HEK293 (cell line): ENCODE measurements around the gene PAK3.

Source experiments
- CTCF ChIA-PET: fragments of 350-600 bp; formaldehyde crosslinking; extraction: SDS; loops from one replicate; lab custom pipeline; 2021; ENCODE audit warnings: antibody characterized with exemption; lab: Yijun Ruan, JAX
- POLR2A ChIA-PET: fragments of 300-600 bp; formaldehyde crosslinking; extraction: SDS; loops from one replicate; lab custom pipeline; 2020; ENCODE audit warnings: antibody characterized with exemption, inconsistent platforms; lab: Yijun Ruan, JAX
- H3K27ac ChIP-seq: fragments of 200-500 bp; sonication (Bioruptor generic); 2 replicates; pipeline ENCODE4 v1.5.1; 2014; ENCODE audit warnings: low read depth, low read length, control low read depth, inconsistent platforms; ENCODE audit errors: extremely low read depth
- H3K36me3 ChIP-seq, 2 experiments: fragments of 200-500 bp in 1 of 2; sonication (Bioruptor generic) in 1 of 2; 1 replicate in 1 of 2; 2 replicates in 1 of 2; pipeline ENCODE4 v1.5.1; 2014 to 2017; ENCODE audit warnings: inconsistent platforms in 2 of 2, low read length in 2 of 2; ENCODE audit not compliant: control insufficient read depth in 2 of 2, insufficient read depth in 1 of 2
- H3K4me1 ChIP-seq: fragments of 200-500 bp; sonication (Bioruptor generic); 2 replicates; pipeline ENCODE4 v1.5.1; 2014; ENCODE audit warnings: mild to moderate bottlenecking, low read length, inconsistent platforms; ENCODE audit not compliant: control insufficient read depth, insufficient read depth
- H3K4me3 ChIP-seq: 2 replicates; pipeline ENCODE4 v1.5.1; 2011; ENCODE audit warnings: low read depth, mild to moderate bottlenecking, control low read depth, low read length, moderate library complexity
- H3K9me3 ChIP-seq: fragments of 200-500 bp; sonication (Bioruptor generic); 2 replicates; pipeline ENCODE4 v1.5.1; 2014; ENCODE audit warnings: low read depth, low read length, inconsistent platforms; ENCODE audit not compliant: control insufficient read depth, insufficient read depth
- KLF10 ChIP-seq: fragments of 450-650 bp; IDR thresholded peaks from 2 replicates; pipeline ENCODE4 v1.5.1; 2018; ENCODE audit warnings: missing biosample characterization, mild to moderate bottlenecking, missing genetic modification characterization
- REPIN1 ChIP-seq: fragments of 450-650 bp; formaldehyde crosslinking; IDR thresholded peaks from 2 replicates; pipeline ENCODE4 v1.5.1; 2017; ENCODE audit warnings: missing biosample characterization, missing genetic modification characterization, low read depth
- SCRT2 ChIP-seq: fragments of 450-650 bp; formaldehyde crosslinking; IDR thresholded peaks from 2 replicates; pipeline ENCODE4 v1.5.1; 2016; ENCODE audit warnings: missing biosample characterization, missing genetic modification characterization
- ZNF169 ChIP-seq: fragments of 450-650 bp; formaldehyde crosslinking; IDR thresholded peaks from 2 replicates; pipeline ENCODE4 v1.5.1; 2016; ENCODE audit warnings: missing biosample characterization, missing genetic modification characterization
- ZNF19 ChIP-seq: fragments of 450-650 bp; formaldehyde crosslinking; IDR thresholded peaks from 2 replicates; pipeline ENCODE4; 2016; ENCODE audit warnings: missing biosample characterization, missing genetic modification characterization, low read depth
- ZNF23 ChIP-seq: fragments of 450-650 bp; formaldehyde crosslinking; IDR thresholded peaks from 2 replicates; pipeline ENCODE4 v1.5.1; 2016; ENCODE audit warnings: missing biosample characterization, missing genetic modification characterization, borderline replicate concordance
- ZNF302 ChIP-seq: fragments of 450-650 bp; formaldehyde crosslinking; IDR thresholded peaks from 2 replicates; pipeline ENCODE4 v1.5.1; 2016; ENCODE audit warnings: missing biosample characterization, missing genetic modification characterization, low read depth
- ZNF37A ChIP-seq: fragments of 450-650 bp; IDR thresholded peaks from 2 replicates; pipeline ENCODE4 v1.5.1; 2018; ENCODE audit warnings: missing biosample characterization, missing genetic modification characterization
- ZNF394 ChIP-seq: fragments of 450-650 bp; formaldehyde crosslinking; IDR thresholded peaks from 2 replicates; pipeline ENCODE4 v1.5.1; 2016; ENCODE audit warnings: missing biosample characterization, missing genetic modification characterization, mild to moderate bottlenecking, moderate library complexity, borderline replicate concordance
- ZNF529 ChIP-seq: fragments of 450-650 bp; formaldehyde crosslinking; IDR thresholded peaks from 2 replicates; pipeline ENCODE4 v1.5.1; 2017; ENCODE audit warnings: missing genetic modification characterization, missing biosample characterization; ENCODE audit not compliant: insufficient replicate concordance
- ZNF548 ChIP-seq: fragments of 450-650 bp; formaldehyde crosslinking; IDR thresholded peaks from 2 replicates; pipeline ENCODE4 v1.5.1; 2016; ENCODE audit warnings: missing biosample characterization, missing genetic modification characterization
- ZNF610 ChIP-seq: fragments of 450-650 bp; formaldehyde crosslinking; IDR thresholded peaks from 2 replicates; pipeline ENCODE4 v1.5.1; 2016; ENCODE audit warnings: missing biosample characterization, missing genetic modification characterization, borderline replicate concordance
- ZNF629 ChIP-seq: fragments of 450-650 bp; formaldehyde crosslinking; IDR thresholded peaks from 2 replicates; pipeline ENCODE4 v1.5.1; 2017; ENCODE audit warnings: missing biosample characterization, missing genetic modification characterization
- ZNF670 ChIP-seq: fragments of 450-650 bp; formaldehyde crosslinking; IDR thresholded peaks from 2 replicates; pipeline ENCODE4 v1.5.1; 2016; ENCODE audit warnings: missing biosample characterization, missing genetic modification characterization, low read depth
- ZNF791 ChIP-seq: fragments of 450-650 bp; formaldehyde crosslinking; IDR thresholded peaks from 2 replicates; pipeline ENCODE4 v1.5.1; 2016; ENCODE audit warnings: missing biosample characterization, missing genetic modification characterization
- ZSCAN16 ChIP-seq: fragments of 450-650 bp; formaldehyde crosslinking; IDR thresholded peaks from 2 replicates; pipeline ENCODE4 v1.5.1; 2016; ENCODE audit warnings: missing biosample characterization, missing genetic modification characterization
- TF ChIP-seq, protein P1 (sequence below): fragments of 450-650 bp; formaldehyde crosslinking; IDR thresholded peaks from 2 replicates; pipeline ENCODE4 v1.5.1; 2017; ENCODE audit warnings: missing biosample characterization, missing genetic modification characterization
- TF ChIP-seq, protein P2 (sequence below): fragments of 450-650 bp; formaldehyde crosslinking; IDR thresholded peaks from 2 replicates; pipeline ENCODE4 v1.5.1; 2016; ENCODE audit warnings: missing biosample characterization, missing genetic modification characterization, low read depth
- TF ChIP-seq, protein P3 (sequence below): fragments of 450-650 bp; formaldehyde crosslinking; IDR thresholded peaks from 2 replicates; pipeline ENCODE4 v1.5.1; 2017; ENCODE audit warnings: missing biosample characterization, missing genetic modification characterization
- TF ChIP-seq, protein P4 (sequence below): fragments of 450-650 bp; formaldehyde crosslinking; IDR thresholded peaks from 2 replicates; pipeline ENCODE4 v1.5.1; 2016; ENCODE audit warnings: missing biosample characterization, missing genetic modification characterization, low read depth
- TF ChIP-seq, protein P5 (sequence below): fragments of 450-650 bp; formaldehyde crosslinking; IDR thresholded peaks from 2 replicates; pipeline ENCODE4 v1.5.1; 2016; ENCODE audit warnings: missing biosample characterization, missing genetic modification characterization

The PAK3 gene

DNA sequence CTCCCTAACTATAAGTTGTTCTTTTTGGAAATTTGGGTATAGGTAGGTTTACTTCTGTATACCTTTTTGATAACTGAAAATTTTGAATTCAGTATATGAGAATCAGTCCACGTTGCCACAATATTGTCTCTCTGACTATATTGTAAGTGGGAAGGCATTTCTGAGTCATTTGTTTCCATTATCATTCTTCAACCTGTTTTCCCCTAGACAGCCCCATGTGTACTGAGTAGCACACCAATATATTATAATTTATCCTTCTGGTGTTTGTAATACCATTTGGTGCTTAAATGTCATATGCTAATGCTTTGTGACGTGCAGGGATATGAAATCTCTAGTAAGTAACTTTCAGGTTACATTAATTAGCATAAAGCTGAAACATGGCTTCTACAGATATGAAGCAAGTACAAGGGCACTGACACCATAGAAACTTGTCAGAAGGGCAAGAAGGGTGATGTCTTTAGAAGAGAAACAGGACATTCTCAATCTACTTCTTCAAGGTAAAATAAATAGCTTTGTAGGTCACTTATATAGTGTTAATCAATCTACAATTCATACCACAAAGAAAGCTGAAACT, 27.7 kb downstream of the PAK3 start (continued):
- TF ChIP-seq, protein P1, sequence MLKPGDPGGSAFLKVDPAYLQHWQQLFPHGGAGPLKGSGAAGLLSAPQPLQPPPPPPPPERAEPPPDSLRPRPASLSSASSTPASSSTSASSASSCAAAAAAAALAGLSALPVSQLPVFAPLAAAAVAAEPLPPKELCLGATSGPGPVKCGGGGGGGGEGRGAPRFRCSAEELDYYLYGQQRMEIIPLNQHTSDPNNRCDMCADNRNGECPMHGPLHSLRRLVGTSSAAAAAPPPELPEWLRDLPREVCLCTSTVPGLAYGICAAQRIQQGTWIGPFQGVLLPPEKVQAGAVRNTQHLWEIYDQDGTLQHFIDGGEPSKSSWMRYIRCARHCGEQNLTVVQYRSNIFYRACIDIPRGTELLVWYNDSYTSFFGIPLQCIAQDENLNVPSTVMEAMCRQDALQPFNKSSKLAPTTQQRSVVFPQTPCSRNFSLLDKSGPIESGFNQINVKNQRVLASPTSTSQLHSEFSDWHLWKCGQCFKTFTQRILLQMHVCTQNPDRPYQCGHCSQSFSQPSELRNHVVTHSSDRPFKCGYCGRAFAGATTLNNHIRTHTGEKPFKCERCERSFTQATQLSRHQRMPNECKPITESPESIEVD (tag by site-specific recombination) = no peak

DNA sequence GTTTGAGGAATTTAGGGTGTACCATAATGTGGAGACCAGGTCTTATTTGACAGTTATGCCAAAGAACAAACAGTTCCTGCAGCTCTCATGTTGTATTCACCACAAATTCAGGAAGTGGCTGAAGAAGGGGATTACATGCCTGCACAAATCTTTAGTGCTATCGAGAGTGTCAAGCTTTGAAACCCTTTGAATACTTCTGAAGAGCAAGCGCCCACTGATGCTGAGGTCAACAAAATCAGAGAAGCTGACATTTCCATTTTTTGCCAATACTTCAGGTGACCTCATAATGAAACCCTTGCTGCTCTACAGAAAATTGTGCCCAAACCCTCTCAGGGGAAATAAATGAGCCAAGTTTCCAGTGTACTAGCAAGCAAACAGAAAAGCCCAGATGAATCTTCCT, 28.4 kb downstream of the PAK3 start:
- TF ChIP-seq ZNF529 (tag by site-specific recombination) = no peak
- TF ChIP-seq ZNF19 (tag by site-specific recombination) = no peak
- Histone ChIP-seq H3K4me3 (no peak overlapping the region), H3K9me3 (no peaks in the 10 kb centered on the region), H3K27ac (no peak overlapping the region), H3K4me1 (no peaks in the 10 kb centered on the region), H3K36me3 (peaks cover 0 to 8% of the 10 kb centered on the region in 2 experiments; a peak in 1 of 3 replicates)
- CTCF ChIA-PET = interaction anchor here (0.8 kb wide), 1 partner anchor 13 kb away, joined by 5 read pairs; no protein-coding TSS in a partner anchor
- POLR2A ChIA-PET = no interaction called here

DNA sequence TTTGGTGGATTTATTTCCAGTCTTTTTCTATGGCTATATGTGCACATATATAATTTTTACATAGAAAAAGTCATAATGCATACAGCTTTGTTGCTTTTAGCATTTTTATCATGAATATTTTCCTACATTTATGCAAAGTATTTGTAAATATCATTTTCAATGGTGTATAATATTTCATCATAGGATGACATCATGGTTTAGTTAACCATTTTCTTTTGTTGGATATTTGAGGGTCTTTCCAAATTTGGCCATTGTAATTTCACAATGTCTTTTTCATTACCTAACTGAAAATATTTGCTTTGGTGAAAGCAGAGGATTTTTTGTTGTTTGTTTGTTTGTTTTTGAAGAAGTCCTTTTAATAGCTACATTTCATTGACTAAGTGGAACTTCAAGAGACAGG, 31.0 kb downstream of the PAK3 start:
- Histone ChIP-seq H3K36me3 (peaks cover 0 to 8% of the 10 kb centered on the region in 2 experiments; a peak in 1 of 3 replicates), H3K9me3 (no peaks in the 10 kb centered on the region), H3K27ac (no peak overlapping the region), H3K4me3 (no peak overlapping the region), H3K4me1 (no peaks in the 10 kb centered on the region)
- TF ChIP-seq ZNF670 (tag by site-specific recombination) = no peak
- TF ChIP-seq, protein P2, sequence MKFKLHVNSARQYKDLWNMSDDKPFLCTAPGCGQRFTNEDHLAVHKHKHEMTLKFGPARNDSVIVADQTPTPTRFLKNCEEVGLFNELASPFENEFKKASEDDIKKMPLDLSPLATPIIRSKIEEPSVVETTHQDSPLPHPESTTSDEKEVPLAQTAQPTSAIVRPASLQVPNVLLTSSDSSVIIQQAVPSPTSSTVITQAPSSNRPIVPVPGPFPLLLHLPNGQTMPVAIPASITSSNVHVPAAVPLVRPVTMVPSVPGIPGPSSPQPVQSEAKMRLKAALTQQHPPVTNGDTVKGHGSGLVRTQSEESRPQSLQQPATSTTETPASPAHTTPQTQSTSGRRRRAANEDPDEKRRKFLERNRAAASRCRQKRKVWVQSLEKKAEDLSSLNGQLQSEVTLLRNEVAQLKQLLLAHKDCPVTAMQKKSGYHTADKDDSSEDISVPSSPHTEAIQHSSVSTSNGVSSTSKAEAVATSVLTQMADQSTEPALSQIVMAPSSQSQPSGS = peak; percentile 84
- no peak for TF ChIP-seq REPIN1
- no peak for TF ChIP-seq SCRT2 (tag by site-specific recombination)
- TF ChIP-seq, protein P3, sequence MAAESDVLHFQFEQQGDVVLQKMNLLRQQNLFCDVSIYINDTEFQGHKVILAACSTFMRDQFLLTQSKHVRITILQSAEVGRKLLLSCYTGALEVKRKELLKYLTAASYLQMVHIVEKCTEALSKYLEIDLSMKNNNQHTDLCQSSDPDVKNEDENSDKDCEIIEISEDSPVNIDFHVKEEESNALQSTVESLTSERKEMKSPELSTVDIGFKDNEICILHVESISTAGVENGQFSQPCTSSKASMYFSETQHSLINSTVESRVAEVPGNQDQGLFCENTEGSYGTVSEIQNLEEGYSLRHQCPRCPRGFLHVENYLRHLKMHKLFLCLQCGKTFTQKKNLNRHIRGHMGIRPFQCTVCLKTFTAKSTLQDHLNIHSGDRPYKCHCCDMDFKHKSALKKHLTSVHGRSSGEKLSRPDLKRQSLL = no peak
- CTCF ChIA-PET = interaction anchor here (0.6 to 0.7 kb wide), 2 partner anchors 27 to 280 kb away, joined by 3 read pairs; no protein-coding TSS in a partner anchor
- POLR2A ChIA-PET = no interaction called here

DNA sequence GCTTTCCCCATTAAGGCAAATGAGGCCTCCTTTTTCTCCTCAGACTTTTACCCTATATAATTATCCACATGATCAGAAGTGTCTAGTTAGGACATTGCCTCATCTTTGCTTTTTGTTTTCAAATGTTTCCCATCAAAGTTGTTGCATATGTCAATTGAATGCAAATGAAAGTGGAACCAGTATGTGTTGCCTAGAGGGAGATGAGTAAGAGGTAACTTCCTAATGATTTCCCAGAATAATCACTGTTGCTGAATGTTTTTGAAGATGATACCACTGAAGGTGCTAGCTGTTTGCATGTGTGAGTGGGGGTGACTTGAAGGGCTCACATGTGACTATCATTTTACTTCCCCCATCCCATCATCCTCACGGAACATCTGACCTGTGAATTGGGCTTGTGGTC, 33.9 kb downstream of the PAK3 start:
- H3K9me3 ChIP-seq = no peaks in the 10 kb centered on the region
- ChIA-PET CTCF (no interaction called here), POLR2A (no interaction called here)
- no peak overlapping the region for H3K27ac ChIP-seq
- H3K36me3 ChIP-seq = no peaks in the 10 kb centered on the region
- no peak overlapping the region for H3K4me3 ChIP-seq
- no peaks in the 10 kb centered on the region for H3K4me1 ChIP-seq
- TF ChIP-seq ZNF629 = no peak
- TF ChIP-seq, protein P4, sequence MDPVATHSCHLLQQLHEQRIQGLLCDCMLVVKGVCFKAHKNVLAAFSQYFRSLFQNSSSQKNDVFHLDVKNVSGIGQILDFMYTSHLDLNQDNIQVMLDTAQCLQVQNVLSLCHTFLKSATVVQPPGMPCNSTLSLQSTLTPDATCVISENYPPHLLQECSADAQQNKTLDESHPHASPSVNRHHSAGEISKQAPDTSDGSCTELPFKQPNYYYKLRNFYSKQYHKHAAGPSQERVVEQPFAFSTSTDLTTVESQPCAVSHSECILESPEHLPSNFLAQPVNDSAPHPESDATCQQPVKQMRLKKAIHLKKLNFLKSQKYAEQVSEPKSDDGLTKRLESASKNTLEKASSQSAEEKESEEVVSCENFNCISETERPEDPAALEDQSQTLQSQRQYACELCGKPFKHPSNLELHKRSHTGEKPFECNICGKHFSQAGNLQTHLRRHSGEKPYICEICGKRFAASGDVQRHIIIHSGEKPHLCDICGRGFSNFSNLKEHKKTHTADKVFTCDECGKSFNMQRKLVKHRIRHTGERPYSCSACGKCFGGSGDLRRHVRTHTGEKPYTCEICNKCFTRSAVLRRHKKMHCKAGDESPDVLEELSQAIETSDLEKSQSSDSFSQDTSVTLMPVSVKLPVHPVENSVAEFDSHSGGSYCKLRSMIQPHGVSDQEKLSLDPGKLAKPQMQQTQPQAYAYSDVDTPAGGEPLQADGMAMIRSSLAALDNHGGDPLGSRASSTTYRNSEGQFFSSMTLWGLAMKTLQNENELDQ (tag by site-specific recombination) = no peak
- TF ChIP-seq ZSCAN16 (tag by site-specific recombination) = no peak
- no peak for TF ChIP-seq KLF10
- TF ChIP-seq ZNF23 (tag by site-specific recombination) = no peak
- no peak for TF ChIP-seq ZNF548 (tag by site-specific recombination)
- TF ChIP-seq ZNF37A (tag by site-specific recombination) = no peak
- no peak for TF ChIP-seq ZNF791 (tag by site-specific recombination)
- no peak for TF ChIP-seq ZNF302 (tag by site-specific recombination)
- no peak for TF ChIP-seq ZNF394 (tag by site-specific recombination)
- no peak for TF ChIP-seq ZNF610
- TF ChIP-seq, protein P5, sequence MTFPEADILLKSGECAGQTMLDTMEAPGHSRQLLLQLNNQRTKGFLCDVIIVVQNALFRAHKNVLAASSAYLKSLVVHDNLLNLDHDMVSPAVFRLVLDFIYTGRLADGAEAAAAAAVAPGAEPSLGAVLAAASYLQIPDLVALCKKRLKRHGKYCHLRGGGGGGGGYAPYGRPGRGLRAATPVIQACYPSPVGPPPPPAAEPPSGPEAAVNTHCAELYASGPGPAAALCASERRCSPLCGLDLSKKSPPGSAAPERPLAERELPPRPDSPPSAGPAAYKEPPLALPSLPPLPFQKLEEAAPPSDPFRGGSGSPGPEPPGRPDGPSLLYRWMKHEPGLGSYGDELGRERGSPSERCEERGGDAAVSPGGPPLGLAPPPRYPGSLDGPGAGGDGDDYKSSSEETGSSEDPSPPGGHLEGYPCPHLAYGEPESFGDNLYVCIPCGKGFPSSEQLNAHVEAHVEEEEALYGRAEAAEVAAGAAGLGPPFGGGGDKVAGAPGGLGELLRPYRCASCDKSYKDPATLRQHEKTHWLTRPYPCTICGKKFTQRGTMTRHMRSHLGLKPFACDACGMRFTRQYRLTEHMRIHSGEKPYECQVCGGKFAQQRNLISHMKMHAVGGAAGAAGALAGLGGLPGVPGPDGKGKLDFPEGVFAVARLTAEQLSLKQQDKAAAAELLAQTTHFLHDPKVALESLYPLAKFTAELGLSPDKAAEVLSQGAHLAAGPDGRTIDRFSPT (tag by site-specific recombination) = no peak
- TF ChIP-seq ZNF169 = no peak
